B cell (primary cell): ENCODE results near the gene SAP130. TPM values are rescaled to one million over a fixed set of nuclear protein-coding genes. Genes with fewer than 3 reads are reported as not detected.

Experiments used
- ATAC-seq: fragments of 200-7000 bp; cut with Tn5 transposase; one replicate; pipeline ENCODE4 v1.10.0; 2021; ENCODE audit warnings: low read depth, mild to moderate bottlenecking, moderate number of reproducible peaks, moderate library complexity
- CTCF ChIA-PET: fragments of 350-600 bp; sonication (Branson Sonifier 250); formaldehyde crosslinking; loops from one replicate; lab custom pipeline; 2021; ENCODE audit warnings: antibody characterized with exemption, inconsistent platforms; lab: Charles Lee
- POLR2A ChIA-PET: fragments of 350-600 bp; sonication (Branson Sonifier 250); formaldehyde crosslinking; loops from one replicate; lab custom pipeline; 2021; ENCODE audit warnings: antibody characterized with exemption; lab: Charles Lee
- DNase-seq: peaks from one replicate; pipeline ENCODE4 v3.0.0; 2013
- H2AFZ ChIP-seq: 2 replicates; pipeline ENCODE4 v1.6.1; 2012; ENCODE audit warnings: mild to moderate bottlenecking, low read depth, low read length; ENCODE audit not compliant: insufficient read depth, poor library complexity, severe bottlenecking
- H3K27ac ChIP-seq, 2 donors: 1 replicate in 1 of 2; 2 replicates in 1 of 2; pipeline ENCODE4 v1.5.1; 2012 to 2013; ENCODE audit warnings: low read length in 2 of 2, mild to moderate bottlenecking in 2 of 2, moderate library complexity in 1 of 2
- H3K27me3 ChIP-seq, 4 experiments: fragments of 200-600 bp in 1 of 4; sonication (generic) in 1 of 4; replicated peaks in 1 of 4; 1 replicate in 2 of 4; 2 replicates in 2 of 4; pipeline versions ENCODE4 v1.6.1 to v1.7.0; 2013 to 2016; ENCODE audit warnings: low read length in 3 of 4, mild to moderate bottlenecking in 2 of 4, mixed read lengths in 1 of 4, moderate library complexity in 1 of 4; ENCODE audit not compliant: insufficient read depth in 4 of 4, control insufficient read depth in 3 of 4; ENCODE audit errors: control extremely low read depth in 1 of 4
- H3K36me3 ChIP-seq, 2 experiments: replicated peaks in 1 of 2; 1 replicate in 1 of 2; 2 replicates in 1 of 2; pipeline versions ENCODE4 v1.6.1 to v1.7.1; 2013; ENCODE audit warnings: low read length in 1 of 2; ENCODE audit not compliant: insufficient read depth in 2 of 2, control insufficient read depth in 1 of 2; ENCODE audit errors: control extremely low read depth in 1 of 2, extremely low read depth in 1 of 2
- H3K4me1 ChIP-seq, 2 donors: fragments of 200-600 bp in 1 of 2; sonication (generic) in 1 of 2; 1 replicate in 1 of 2; 2 replicates in 1 of 2; pipeline versions ENCODE4 v1.5.1 to v1.6.1; 2013 to 2017; ENCODE audit warnings: low read length in 2 of 2; ENCODE audit not compliant: control insufficient read depth in 2 of 2, insufficient read depth in 2 of 2
- H3K4me2 ChIP-seq: replicated peaks from 2 replicates; pipeline ENCODE3; 2012; ENCODE audit warnings: mild to moderate bottlenecking, low read depth, low read length; ENCODE audit not compliant: poor library complexity, severe bottlenecking
- H3K4me3 ChIP-seq, 5 experiments: fragments of 200-600 bp in 1 of 5; sonication (generic) in 1 of 5; 1 replicate in 3 of 5; 2 replicates in 2 of 5; pipeline versions ENCODE4 v1.5.1 to v1.7.0; 2011 to 2016; ENCODE audit warnings: low read length in 4 of 5, mild to moderate bottlenecking in 4 of 5, low read depth in 2 of 5, control low read depth in 1 of 5, moderate library complexity in 1 of 5; ENCODE audit not compliant: insufficient read depth in 1 of 5; ENCODE audit errors: control extremely low read depth in 1 of 5, extremely low read depth in 1 of 5
- H3K79me2 ChIP-seq: fragments of 200-600 bp; sonication (generic); one replicate; pipeline ENCODE4 v1.6.0; 2016; ENCODE audit warnings: low read length; ENCODE audit not compliant: control insufficient read depth, insufficient read depth
- H3K9ac ChIP-seq: fragments of 200-600 bp; sonication (generic); 2 replicates; pipeline ENCODE4 v1.6.1; 2017; ENCODE audit warnings: mild to moderate bottlenecking, low read length, moderate library complexity
- H3K9me3 ChIP-seq, 3 donors: one replicate each; pipeline versions ENCODE4 v1.6.1 to v1.7.1; 2013; ENCODE audit warnings: low read length in 2 of 3; ENCODE audit not compliant: control insufficient read depth in 2 of 3, insufficient read depth in 1 of 3; ENCODE audit errors: control extremely low read depth in 1 of 3
- H4K20me1 ChIP-seq: 2 replicates; pipeline ENCODE4 v1.6.0; 2012; ENCODE audit warnings: mild to moderate bottlenecking, low read length; ENCODE audit not compliant: insufficient read depth, control insufficient read depth, poor library complexity, severe bottlenecking
- H3K27ac Mint-ChIP-seq: one replicate; pipeline ENCODE4 v1.8.0; 2021; ENCODE audit warnings: mixed read lengths
- H3K27me3 Mint-ChIP-seq: one replicate; pipeline ENCODE4 v1.8.0; 2021; ENCODE audit warnings: mixed read lengths
- H3K4me1 Mint-ChIP-seq: one replicate; pipeline ENCODE4 v1.8.0; 2021; ENCODE audit warnings: mixed read lengths
- H3K4me3 Mint-ChIP-seq: one replicate; pipeline ENCODE4 v1.8.0; 2021; ENCODE audit warnings: mixed read lengths
- H3K9me3 Mint-ChIP-seq: one replicate; pipeline ENCODE4 v1.8.0; 2022; ENCODE audit warnings: mixed read lengths; ENCODE audit not compliant: insufficient read depth
- CTCF ChIP-seq: fragments of 200-600 bp; IDR thresholded peaks from one replicate; pipeline ENCODE4 v1.8.0; 2022; ENCODE audit warnings: antibody characterized with exemption, mild to moderate bottlenecking
- EZH2 ChIP-seq: IDR thresholded peaks from 2 replicates; pipeline ENCODE4 v1.6.1; 2012; ENCODE audit warnings: borderline replicate concordance, low read depth, mild to moderate bottlenecking, moderate library complexity, low read length; ENCODE audit not compliant: insufficient read depth, poor library complexity, severe bottlenecking
- WGBS: methylation state at CpG from one replicate; pipeline ENCODE4 v1.1.5; 2013; ENCODE audit warnings: missing lambda C conversion rate; ENCODE audit not compliant: insufficient coverage; 5-methylcytosine and 5-hydroxymethylcytosine counted together
- intact Hi-C: fragments of 100-400 bp; cut with micrococcal nuclease; formaldehyde crosslinking; loops from one replicate; pipeline ENCODE4 v1.10.0; 2022
- polyA plus RNA-seq: library from polyadenylated mRNA; depleted of rRNA; stranded (reverse); fragments of >200 nt; gene quantifications from 2 replicates; pipeline ENCODE4 v1.2.3, GENCODE V29; 2012
- total RNA-seq, 2 donors: library from RNA; stranded (reverse); fragments of 120-200 nt in 1 of 2; gene quantifications; 1 replicate in 1 of 2; 2 replicates in 1 of 2; pipeline versions ENCODE4 v1.2.3 to v1.2.4, GENCODE V29; 2013 to 2022

SAP130 gene
- total and polyA plus RNA-seq, 2 donors (not counting 1 experiment from before 2014, with no cell fraction given) = 13.4 to 40.1 TPM

- H3K9ac ChIP-seq = no peak overlapping the region
- H3K27ac Mint-ChIP-seq = no peak overlapping the region
Observed at GRCh38 chr2:127943186-127943585, 84.7 kb downstream of the SAP130 start.

GRCh38 chr2:127942002-127942401 is 85.9 kb downstream of the SAP130 start:
- ATAC-seq (no peak), DNase-seq (no peak)
- WGBS = 98% methylated on average over 6 of the region's 6 CpGs
- H3K4me1 ChIP-seq = no peaks in the 10 kb centered on the region
- H3K27me3 ChIP-seq = no peaks in the 10 kb centered on the region
- no peak overlapping the region for H3K9ac ChIP-seq
- H3K4me3 ChIP-seq = no peak overlapping the region
- no peaks in the 10 kb centered on the region for H4K20me1 ChIP-seq
- no peaks in the 10 kb centered on the region for H3K79me2 ChIP-seq
- peaks cover 0 to 37% of the 10 kb centered on the region in 2 experiments for H3K36me3 ChIP-seq
- H3K4me2 ChIP-seq = no peak overlapping the region
- H3K4me1 Mint-ChIP-seq = no peaks in the 10 kb centered on the region
- POLR2A ChIA-PET = no interaction called here
- H3K9me3 ChIP-seq = no peaks in the 10 kb centered on the region
- TF ChIP-seq EZH2 = no peak
- TF ChIP-seq CTCF = no peak
- H2AFZ ChIP-seq = no peak overlapping the region
- intact Hi-C loops = no loop called here
- CTCF ChIA-PET = interaction anchor here (0.6 kb wide), 1 partner anchor 141 kb away, joined by 4 read pairs; no protein-coding TSS in a partner anchor
- no peaks in the 10 kb centered on the region for H3K9me3 Mint-ChIP-seq
- no peak overlapping the region for H3K4me3 Mint-ChIP-seq
- no peak overlapping the region for H3K27ac ChIP-seq
- H3K27ac Mint-ChIP-seq = no peak overlapping the region
- H3K27me3 Mint-ChIP-seq = no peaks in the 10 kb centered on the region

More at GRCh38 chr2:127943186-127943585, 84.7 kb downstream of the SAP130 start:
- POLR2A ChIA-PET = no interaction called here
- no peak for TF ChIP-seq CTCF
- TF ChIP-seq EZH2 = no peak
- DNase-seq (no peak), ATAC-seq (no peak)
- H3K4me3 ChIP-seq = no peak overlapping the region
- Mint-ChIP-seq H3K27me3 (no peaks in the 10 kb centered on the region), H3K9me3 (no peaks in the 10 kb centered on the region), H3K4me3 (no peak overlapping the region), H3K4me1 (no peaks in the 10 kb centered on the region)
- CTCF ChIA-PET = no interaction called here
- intact Hi-C loops = no loop called here
- H2AFZ ChIP-seq = no peak overlapping the region
- WGBS = no CpG with 5 or more reads among the region's 2 CpGs
- H3K4me1 ChIP-seq = no peaks in the 10 kb centered on the region
- no peaks in the 10 kb centered on the region for H3K27me3 ChIP-seq
- peaks cover 2 to 37% of the 10 kb centered on the region in 2 experiments for H3K36me3 ChIP-seq
- H4K20me1 ChIP-seq = no peaks in the 10 kb centered on the region
- H3K27ac ChIP-seq = no peak overlapping the region
- no peak overlapping the region for H3K4me2 ChIP-seq
- H3K9me3 ChIP-seq = no peaks in the 10 kb centered on the region
- no peaks in the 10 kb centered on the region for H3K79me2 ChIP-seq
